Endometrial microvascular endothelial cells (primary cell): ENCODE measurements around the gene SHISA7. TPM values are rescaled to one million over a fixed set of nuclear protein-coding genes. Genes with fewer than 3 reads are reported as not detected.

Experiments
- in situ Hi-C: cut with HindIII; loops from 2 replicates; pipeline ENCODE4 v1.10.0; 2017; ENCODE audit warnings: low sequenced_read_pairs, low pct_unique_long_range_greater_than_20kb; ENCODE audit errors: inconsistent ontology term
- total RNA-seq: library from RNA; depleted of rRNA; stranded (reverse); fragments of >200 nt; gene quantifications from one replicate; pipeline ENCODE4 v1.2.3, GENCODE V29; 2015; ENCODE audit errors: inconsistent ontology term

The SHISA7 gene
- total RNA-seq, 1 donor from 2014 or later: not detected

DNA sequence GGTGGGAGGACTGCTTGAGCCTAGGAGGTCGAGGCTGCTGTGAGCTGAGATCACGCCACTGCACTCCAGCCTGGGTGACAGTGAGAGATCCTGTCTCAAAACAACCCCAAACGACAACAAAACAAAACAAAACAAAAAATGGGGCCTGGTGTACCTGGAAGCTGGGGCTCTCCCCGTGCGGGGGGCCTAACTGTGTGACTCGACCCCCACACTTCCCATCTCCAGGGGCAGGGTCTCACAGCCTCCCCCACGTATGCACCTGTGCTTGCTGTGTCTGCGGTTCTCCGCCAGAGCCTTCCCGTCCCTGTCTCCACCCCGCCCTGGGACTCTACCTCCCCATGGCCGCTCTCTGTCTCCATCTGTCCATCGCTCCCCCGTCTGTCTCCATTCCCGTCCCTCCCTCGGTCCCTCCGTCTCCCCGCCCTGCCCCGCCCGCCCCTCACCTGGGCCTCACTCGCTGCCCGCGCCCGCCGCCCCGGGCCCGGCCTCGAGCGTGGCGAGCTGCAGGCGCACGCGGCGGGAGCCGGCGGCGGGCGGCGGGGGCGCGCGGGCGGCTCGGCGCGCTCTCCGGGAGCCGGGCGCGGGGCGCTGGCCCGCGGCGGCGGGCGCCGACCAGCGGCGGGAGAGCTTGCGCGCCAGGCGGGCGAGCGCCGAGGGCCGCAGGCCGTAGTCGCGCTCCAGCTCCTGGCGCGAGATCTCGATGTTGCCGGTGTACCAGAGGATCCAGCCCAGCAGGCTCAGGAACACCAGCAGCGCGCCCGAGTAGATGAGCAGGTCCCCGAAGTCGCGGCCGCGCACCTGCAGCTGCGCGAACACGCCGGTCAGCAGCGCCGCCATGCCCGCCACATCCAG lies 59.6 kb downstream of the SHISA7 start:
- in situ Hi-C loops: no loop called here

GRCh38 chr19:55382522-55383054 lies 60.5 kb downstream of the SHISA7 start:
- in situ Hi-C loops: no loop called here

- in situ Hi-C loops: no loop called here
These were observed 61.1 kb downstream of the SHISA7 start for GRCh38 chr19:55382013-55382412.

- in situ Hi-C loops: no loop called here
These were observed 63.9 kb downstream of the SHISA7 start for GRCh38 chr19:55379174-55379573.

Other genes with a start within 250 kb of the SHISA7 start
- gene PTPRH, start 233.8 kb downstream of the SHISA7 start, total RNA-seq: 1.9 TPM
- 1.1 TPM for gene TMEM86B, start 214.5 kb downstream of the SHISA7 start, total RNA-seq
- gene PPP6R1, start 184.3 kb downstream of the SHISA7 start, total RNA-seq: 63.8 TPM
- 26.7 TPM for gene HSPBP1, start 163.2 kb downstream of the SHISA7 start, total RNA-seq
- gene BRSK1, start 159.3 kb downstream of the SHISA7 start, total RNA-seq: 1.1 TPM
- gene TMEM150B, start 118.0 kb downstream of the SHISA7 start, total RNA-seq: not detected
- 4.3 TPM for gene KMT5C, start 103.4 kb downstream of the SHISA7 start, total RNA-seq
- not detected for gene COX6B2, start 88.6 kb downstream of the SHISA7 start, total RNA-seq
- not detected for gene GARIN5B, start 80.0 kb downstream of the SHISA7 start, total RNA-seq
- gene IL11, start 72.8 kb downstream of the SHISA7 start, total RNA-seq: not detected
- gene TMEM190, start 66.5 kb downstream of the SHISA7 start, total RNA-seq: not detected
- gene TMEM238, start 59.0 kb downstream of the SHISA7 start, total RNA-seq: not detected
- 298 TPM for gene RPL28, start 57.4 kb downstream of the SHISA7 start, total RNA-seq
- gene UBE2S, start 35.5 kb downstream of the SHISA7 start, total RNA-seq: 101 TPM
- gene ISOC2, start 18.3 kb upstream of the SHISA7 start, total RNA-seq: 58.8 TPM
- gene C19orf85, start 21.5 kb upstream of the SHISA7 start, total RNA-seq: not detected
- gene ZNF628, start 33.3 kb upstream of the SHISA7 start, total RNA-seq: 4.6 TPM
- gene NAT14, start 41.9 kb upstream of the SHISA7 start, total RNA-seq: 8.5 TPM
- gene SSC5D, start 45.1 kb upstream of the SHISA7 start, total RNA-seq: 1.1 TPM
- gene SBK2, start 93.8 kb upstream of the SHISA7 start, total RNA-seq: not detected
- gene SBK3, start 102.2 kb upstream of the SHISA7 start, total RNA-seq: not detected
- gene ZNF579, start 137.5 kb upstream of the SHISA7 start, total RNA-seq: 4.8 TPM
- 0.93 TPM for gene FIZ1, start 156.2 kb upstream of the SHISA7 start, total RNA-seq
- gene ZNF524, start 157.0 kb upstream of the SHISA7 start, total RNA-seq: 16.7 TPM
- gene ZNF865, start 162.3 kb upstream of the SHISA7 start, total RNA-seq: 3.3 TPM
- 1.0 TPM for gene ZNF784, start 181.3 kb upstream of the SHISA7 start, total RNA-seq
- gene ZNF580, start 197.7 kb upstream of the SHISA7 start, total RNA-seq: 11.1 TPM
- gene ZNF581, start 200.3 kb upstream of the SHISA7 start, total RNA-seq: 9.8 TPM
- gene CCDC106, start 204.9 kb upstream of the SHISA7 start, total RNA-seq: 13.0 TPM
- 215 TPM for gene U2AF2, start 211.7 kb upstream of the SHISA7 start, total RNA-seq
- 155 TPM for gene EPN1, start 231.9 kb upstream of the SHISA7 start, total RNA-seq